BJ (cell line): ENCODE results near the gene PTTG1IP. TPM values are rescaled to one million over a fixed set of nuclear protein-coding genes. Genes with fewer than 3 reads are reported as not detected.

ENCODE experiments used
- CTCF ChIA-PET: fragments of 350-600 bp; formaldehyde crosslinking; extraction: SDS; loops from one replicate; lab custom pipeline; 2021; ENCODE audit warnings: antibody characterized with exemption, inconsistent platforms; lab: Yijun Ruan, JAX
- POLR2A ChIA-PET: fragments of 300-600 bp; sonication (Branson Sonifier 250); formaldehyde crosslinking; extraction: SDS; loops from one replicate; lab custom pipeline; 2021; ENCODE audit warnings: antibody characterized with exemption; lab: Charles Lee
- DNase-seq: peaks from one replicate; pipeline ENCODE4 v3.0.0-alpha.2; 2011; ENCODE audit warnings: low read depth
- H3K27me3 ChIP-seq: 2 replicates; pipeline ENCODE4 v1.6.0; 2011; ENCODE audit warnings: low read length; ENCODE audit not compliant: control insufficient read depth, insufficient read depth
- H3K36me3 ChIP-seq: 2 replicates; pipeline ENCODE4 v1.5.1; 2011; ENCODE audit warnings: low read length; ENCODE audit not compliant: control insufficient read depth, insufficient read depth
- H3K4me3 ChIP-seq: 2 replicates; pipeline ENCODE4 v1.5.1; 2011; ENCODE audit warnings: low read depth, mild to moderate bottlenecking, control low read depth, low read length
- polyA plus RNA-seq: library from polyadenylated mRNA; depleted of rRNA; stranded (reverse); fragments of >200 nt; gene quantifications from 2 replicates; pipeline ENCODE4 v1.2.3, GENCODE V29; 2011; rRNA removed
- TF ChIP-seq, protein P1 (sequence below): IDR thresholded peaks from 2 replicates; pipeline ENCODE4 v1.5.1; 2011; ENCODE audit warnings: low read depth, mild to moderate bottlenecking, control low read depth, inconsistent platforms, low read length, moderate library complexity; ENCODE audit not compliant: insufficient read depth

PTTG1IP gene
- polyA plus RNA-seq, 1 experiment, result 249 TPM

DNA sequence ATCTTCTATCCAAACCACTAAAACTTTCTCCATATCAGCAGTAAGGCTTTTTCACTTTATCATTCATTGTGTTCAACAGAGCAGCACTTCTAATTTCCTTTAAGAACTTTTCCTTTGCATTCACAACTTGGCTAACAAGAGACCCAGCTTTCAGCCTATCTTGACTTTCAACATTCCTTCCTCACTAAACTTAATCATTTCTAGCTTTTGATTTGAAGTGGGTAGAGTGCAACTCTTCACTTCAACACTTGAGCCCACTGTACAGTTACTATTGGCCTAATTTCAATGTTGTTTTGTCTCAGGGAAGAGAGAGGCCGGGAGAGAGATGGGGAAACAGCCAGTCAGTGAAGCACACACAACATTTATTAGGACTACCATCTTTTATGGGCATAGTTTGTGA is 73.8 kb downstream of the PTTG1IP start:
- POLR2A ChIA-PET, result no interaction called here
- H3K36me3 ChIP-seq, result peaks cover 2% of the 10 kb centered on the region
- TF ChIP-seq, protein P1, sequence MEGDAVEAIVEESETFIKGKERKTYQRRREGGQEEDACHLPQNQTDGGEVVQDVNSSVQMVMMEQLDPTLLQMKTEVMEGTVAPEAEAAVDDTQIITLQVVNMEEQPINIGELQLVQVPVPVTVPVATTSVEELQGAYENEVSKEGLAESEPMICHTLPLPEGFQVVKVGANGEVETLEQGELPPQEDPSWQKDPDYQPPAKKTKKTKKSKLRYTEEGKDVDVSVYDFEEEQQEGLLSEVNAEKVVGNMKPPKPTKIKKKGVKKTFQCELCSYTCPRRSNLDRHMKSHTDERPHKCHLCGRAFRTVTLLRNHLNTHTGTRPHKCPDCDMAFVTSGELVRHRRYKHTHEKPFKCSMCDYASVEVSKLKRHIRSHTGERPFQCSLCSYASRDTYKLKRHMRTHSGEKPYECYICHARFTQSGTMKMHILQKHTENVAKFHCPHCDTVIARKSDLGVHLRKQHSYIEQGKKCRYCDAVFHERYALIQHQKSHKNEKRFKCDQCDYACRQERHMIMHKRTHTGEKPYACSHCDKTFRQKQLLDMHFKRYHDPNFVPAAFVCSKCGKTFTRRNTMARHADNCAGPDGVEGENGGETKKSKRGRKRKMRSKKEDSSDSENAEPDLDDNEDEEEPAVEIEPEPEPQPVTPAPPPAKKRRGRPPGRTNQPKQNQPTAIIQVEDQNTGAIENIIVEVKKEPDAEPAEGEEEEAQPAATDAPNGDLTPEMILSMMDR, result no peak
- CTCF ChIA-PET, result interaction anchor here (0.9 to 3.4 kb wide), 11 partner anchors 10 to 290 kb away, joined by 3 to 26 read pairs (median 6); no protein-coding TSS in a partner anchor
- H3K4me3 ChIP-seq, result no peak overlapping the region
- no peaks in the 10 kb centered on the region for H3K27me3 ChIP-seq
- no peak for DNase-seq

Other genes starting within 250 kb of the PTTG1IP start
- not detected in 2 replicates for gene KRTAP10-9, start 246.6 kb downstream of the PTTG1IP start, polyA plus RNA-seq
- not detected in 2 replicates for gene KRTAP10-10, start 236.3 kb downstream of the PTTG1IP start, polyA plus RNA-seq
- gene KRTAP10-11, start 227.3 kb downstream of the PTTG1IP start, polyA plus RNA-seq, result not detected in 2 replicates
- gene KRTAP12-4, start 219.0 kb downstream of the PTTG1IP start, polyA plus RNA-seq, result not detected in 2 replicates
- not detected in 2 replicates for gene KRTAP12-3, start 215.8 kb downstream of the PTTG1IP start, polyA plus RNA-seq
- gene KRTAP12-2, start 206.8 kb downstream of the PTTG1IP start, polyA plus RNA-seq, result not detected in 2 replicates
- not detected in 2 replicates for gene KRTAP12-1, start 191.5 kb downstream of the PTTG1IP start, polyA plus RNA-seq
- not detected in 2 replicates for gene KRTAP10-12, start 176.5 kb downstream of the PTTG1IP start, polyA plus RNA-seq
- not detected in 2 replicates for gene TSPEAR, start 162.1 kb downstream of the PTTG1IP start, polyA plus RNA-seq
- 67.6 and 93.2 TPM in 2 replicates for gene UBE2G2, start 71.9 kb downstream of the PTTG1IP start, polyA plus RNA-seq
- 82.6 and 111 TPM in 2 replicates for gene SUMO3, start 55.6 kb downstream of the PTTG1IP start, polyA plus RNA-seq
- gene ITGB2, start 47.2 kb upstream of the PTTG1IP start, polyA plus RNA-seq, result not detected in 2 replicates
- gene SLX9, start 66.3 kb upstream of the PTTG1IP start, polyA plus RNA-seq, result 12.1 and 12.4 TPM in 2 replicates
- 8.9 and 10.9 TPM in 2 replicates for gene ADARB1, start 200.9 kb upstream of the PTTG1IP start, polyA plus RNA-seq